ENCODE measurements around the gene RAP1GAP.

- TF ChIP-seq POLR2A (IDR thresholded peaks at IDR 0.05) (no peak), CTCF (IDR thresholded peaks at IDR 0.05 in 4 of 5, conservative IDR thresholded peaks at IDR 0.05 in 1 of 5) (no peak)
These were observed 73.0 kb downstream of the RAP1GAP start for GRCh38 chr1:21596174-21596573.

Measured in gastrocnemius medialis (tissue), 4 donors.